ENCODE results near the gene CNTN6.

The CNTN6 gene

GRCh38 chr3:1171320-1171719 is 78.5 kb downstream of the CNTN6 start:
- DNase-seq (ENCODE audit: low read depth in 1 of 2, low spot score in 1 of 2) = no peak

GRCh38 chr3:1172644-1173043 is 79.8 kb downstream of the CNTN6 start:
- DNase-seq (ENCODE audit: low read depth in 1 of 2, low spot score in 1 of 2) = no peak

- DNase-seq (ENCODE audit: low read depth in 1 of 2, low spot score in 1 of 2) = no peak
Measured at GRCh38 chr3:1179146-1179545, 86.3 kb downstream of the CNTN6 start.

- DNase-seq (ENCODE audit: low read depth in 1 of 2, low spot score in 1 of 2) = no peak
Measured at GRCh38 chr3:1183320-1184048, 90.7 kb downstream of the CNTN6 start.

- no peak for DNase-seq (ENCODE audit: low read depth in 1 of 2, low spot score in 1 of 2)
Measured at GRCh38 chr3:1190569-1190968, 97.7 kb downstream of the CNTN6 start.

- DNase-seq (ENCODE audit: low read depth in 1 of 2, low spot score in 1 of 2) = no peak
Measured at GRCh38 chr3:1191026-1191425, 98.2 kb downstream of the CNTN6 start.

- DNase-seq (ENCODE audit: low read depth in 1 of 2, low spot score in 1 of 2) = no peak
Measured at GRCh38 chr3:1195947-1196346, 103.1 kb downstream of the CNTN6 start.

- DNase-seq (ENCODE audit: low read depth in 1 of 2, low spot score in 1 of 2) = no peak
Measured at GRCh38 chr3:1197051-1197450, 104.2 kb downstream of the CNTN6 start.

- no peak for DNase-seq (ENCODE audit: low read depth in 1 of 2, low spot score in 1 of 2)
Measured at GRCh38 chr3:1200371-1200770, 107.5 kb downstream of the CNTN6 start.

- DNase-seq (ENCODE audit: low read depth in 1 of 2, low spot score in 1 of 2) = no peak
Measured at GRCh38 chr3:1207904-1208303, 115.1 kb downstream of the CNTN6 start.

- no peak for DNase-seq (ENCODE audit: low read depth in 1 of 2, low spot score in 1 of 2)
Measured at GRCh38 chr3:1214933-1215332, 122.1 kb downstream of the CNTN6 start.

- DNase-seq (ENCODE audit: low read depth in 1 of 2, low spot score in 1 of 2) = no peak
Measured at GRCh38 chr3:1216856-1217255, 124.0 kb downstream of the CNTN6 start.

GRCh38 chr3:1227111-1227510 is 134.3 kb downstream of the CNTN6 start:
- no peak for DNase-seq (ENCODE audit: low read depth in 1 of 2, low spot score in 1 of 2)

GRCh38 chr3:1228289-1228688 is 135.5 kb downstream of the CNTN6 start:
- DNase-seq (ENCODE audit: low read depth in 1 of 2, low spot score in 1 of 2) = no peak

- DNase-seq (ENCODE audit: low read depth in 1 of 2, low spot score in 1 of 2) = no peak
Measured at GRCh38 chr3:1230920-1231319, 138.1 kb downstream of the CNTN6 start.

GRCh38 chr3:1232276-1232675 is 139.5 kb downstream of the CNTN6 start:
- no peak for DNase-seq (ENCODE audit: low read depth in 1 of 2, low spot score in 1 of 2)

- no peak for DNase-seq (ENCODE audit: low read depth in 1 of 2, low spot score in 1 of 2)
Measured at GRCh38 chr3:1235526-1236120, 142.8 kb downstream of the CNTN6 start.

GRCh38 chr3:1251282-1252060 is 158.6 kb downstream of the CNTN6 start:
- no peak for DNase-seq (ENCODE audit: low read depth in 1 of 2, low spot score in 1 of 2)

GRCh38 chr3:1252061-1252430 is 159.2 kb downstream of the CNTN6 start:
- DNase-seq (ENCODE audit: low read depth in 1 of 2, low spot score in 1 of 2) = no peak

GRCh38 chr3:1262246-1262645 is 169.4 kb downstream of the CNTN6 start:
- no peak for DNase-seq (ENCODE audit: low read depth in 1 of 2, low spot score in 1 of 2)

GRCh38 chr3:1263121-1263520 is 170.3 kb downstream of the CNTN6 start:
- no peak for DNase-seq (ENCODE audit: low read depth in 1 of 2, low spot score in 1 of 2)

GRCh38 chr3:1269808-1270207 is 177.0 kb downstream of the CNTN6 start:
- DNase-seq (ENCODE audit: low read depth in 1 of 2, low spot score in 1 of 2) = no peak

Measured in activated CD4-positive, alpha-beta T cell treated with anti-CD3 and anti-CD28 coated beads, Interleukin-2, amount 50 U/mL, for 24 hours (primary cell).